Suprapubic skin (tissue), 4 donors: ENCODE measurements around the gene EXT2. TPM values are rescaled to one million over a fixed set of nuclear protein-coding genes. Genes with fewer than 3 reads are reported as not detected.

Source experiments
- DNase-seq, 2 donors: peaks; one replicate each; pipeline ENCODE4 v3.0.0-alpha.2; 2019; ENCODE audit warnings: low spot score in 2 of 2
- H3K27ac ChIP-seq: fragments of 200-600 bp; sonication (generic); one replicate; pipeline ENCODE4 v1.5.1; 2019
- H3K27me3 ChIP-seq: fragments of 200-600 bp; sonication (generic); one replicate; pipeline ENCODE4 v1.5.1; 2019
- H3K36me3 ChIP-seq: fragments of 200-600 bp; sonication (generic); one replicate; pipeline ENCODE4 v1.5.1; 2019
- H3K4me1 ChIP-seq: fragments of 200-600 bp; sonication (generic); one replicate; pipeline ENCODE4 v1.5.1; 2019
- H3K4me3 ChIP-seq: fragments of 200-600 bp; sonication (generic); one replicate; pipeline ENCODE4 v1.5.1; 2019; ENCODE audit warnings: mild to moderate bottlenecking
- H3K9me3 ChIP-seq: fragments of 200-600 bp; sonication (generic); one replicate; pipeline ENCODE4 v1.5.1; 2019
- EP300 ChIP-seq: sonication (generic); formaldehyde crosslinking; IDR thresholded peaks from one replicate; pipeline ENCODE4 v1.6.1; 2017; ENCODE audit warnings: antibody characterized with exemption
- POLR2A ChIP-seq, 2 donors: fragments of 450-650 bp; IDR thresholded peaks; one replicate each; pipeline ENCODE4 v1.6.1; 2017; ENCODE audit warnings: antibody characterized with exemption in 2 of 2, mild to moderate bottlenecking in 2 of 2, moderate library complexity in 2 of 2
- POLR2AphosphoS5 ChIP-seq, 3 donors: sonication (generic); formaldehyde crosslinking; IDR thresholded peaks; one replicate each; pipeline ENCODE4 v1.6.1; 2017; ENCODE audit warnings: antibody characterized with exemption in 3 of 3
- WGBS: methylation state at CpG from one replicate; pipeline ENCODE4 v1.1.5; 2018; 5-methylcytosine and 5-hydroxymethylcytosine counted together
- total RNA-seq, 4 donors: library from RNA; depleted of rRNA; stranded (reverse); fragments of >200 nt; gene quantifications; one replicate each; pipeline ENCODE4 v1.1.0, GENCODE V29; 2016
- TF ChIP-seq, protein P1 (sequence below), 2 donors: fragments of 200-600 bp in 1 of 2; fragments of 450-650 bp in 1 of 2; sonication (generic) in 1 of 2; IDR thresholded peaks; one replicate each; pipeline ENCODE4 v1.5.1; 2016 to 2019; ENCODE audit warnings: antibody characterized with exemption in 2 of 2, mild to moderate bottlenecking in 1 of 2, moderate library complexity in 1 of 2

The EXT2 gene
- total RNA-seq, 4 donors from 2014 or later = 66.3 to 82.0 (median 72.4) TPM

DNA sequence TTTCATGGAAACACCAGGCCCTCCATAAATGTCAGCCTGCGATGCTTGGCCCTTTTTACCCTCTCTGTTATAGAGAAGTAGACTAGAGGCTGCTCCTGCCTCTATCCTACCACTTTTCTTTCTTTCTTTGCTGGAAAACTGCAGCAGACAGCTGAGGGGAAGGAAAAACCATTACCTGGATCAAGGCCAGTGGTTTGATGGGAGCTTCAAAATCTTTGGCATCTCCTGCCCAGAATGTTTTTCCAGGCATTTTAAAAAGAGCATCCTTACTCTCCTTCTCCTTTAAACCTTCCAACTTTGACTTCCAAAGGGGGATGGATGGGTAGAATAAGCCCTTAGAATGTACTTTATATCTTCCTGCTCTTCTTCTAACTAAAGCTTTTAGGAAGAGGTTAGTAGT, 44.9 kb downstream of the EXT2 start:
- no peaks in the 10 kb centered on the region for H3K9me3 ChIP-seq
- no peak overlapping the region for H3K4me3 ChIP-seq
- no peak overlapping the region for H3K27ac ChIP-seq
- peaks cover 4% of the 10 kb centered on the region for H3K4me1 ChIP-seq
- no peaks in the 10 kb centered on the region for H3K27me3 ChIP-seq
- H3K36me3 ChIP-seq = peaks cover 23% of the 10 kb centered on the region
- 88% methylated on average over 1 of the region's 1 CpG for WGBS
- no peak for DNase-seq
- TF ChIP-seq POLR2AphosphoS5 (IDR thresholded peaks at IDR 0.05) (no peak), EP300 (no peak), POLR2A (IDR thresholded peaks at IDR 0.05) (no peak)
- TF ChIP-seq, protein P1, sequence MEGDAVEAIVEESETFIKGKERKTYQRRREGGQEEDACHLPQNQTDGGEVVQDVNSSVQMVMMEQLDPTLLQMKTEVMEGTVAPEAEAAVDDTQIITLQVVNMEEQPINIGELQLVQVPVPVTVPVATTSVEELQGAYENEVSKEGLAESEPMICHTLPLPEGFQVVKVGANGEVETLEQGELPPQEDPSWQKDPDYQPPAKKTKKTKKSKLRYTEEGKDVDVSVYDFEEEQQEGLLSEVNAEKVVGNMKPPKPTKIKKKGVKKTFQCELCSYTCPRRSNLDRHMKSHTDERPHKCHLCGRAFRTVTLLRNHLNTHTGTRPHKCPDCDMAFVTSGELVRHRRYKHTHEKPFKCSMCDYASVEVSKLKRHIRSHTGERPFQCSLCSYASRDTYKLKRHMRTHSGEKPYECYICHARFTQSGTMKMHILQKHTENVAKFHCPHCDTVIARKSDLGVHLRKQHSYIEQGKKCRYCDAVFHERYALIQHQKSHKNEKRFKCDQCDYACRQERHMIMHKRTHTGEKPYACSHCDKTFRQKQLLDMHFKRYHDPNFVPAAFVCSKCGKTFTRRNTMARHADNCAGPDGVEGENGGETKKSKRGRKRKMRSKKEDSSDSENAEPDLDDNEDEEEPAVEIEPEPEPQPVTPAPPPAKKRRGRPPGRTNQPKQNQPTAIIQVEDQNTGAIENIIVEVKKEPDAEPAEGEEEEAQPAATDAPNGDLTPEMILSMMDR (IDR thresholded peaks at IDR 0.05) = no peak

DNA sequence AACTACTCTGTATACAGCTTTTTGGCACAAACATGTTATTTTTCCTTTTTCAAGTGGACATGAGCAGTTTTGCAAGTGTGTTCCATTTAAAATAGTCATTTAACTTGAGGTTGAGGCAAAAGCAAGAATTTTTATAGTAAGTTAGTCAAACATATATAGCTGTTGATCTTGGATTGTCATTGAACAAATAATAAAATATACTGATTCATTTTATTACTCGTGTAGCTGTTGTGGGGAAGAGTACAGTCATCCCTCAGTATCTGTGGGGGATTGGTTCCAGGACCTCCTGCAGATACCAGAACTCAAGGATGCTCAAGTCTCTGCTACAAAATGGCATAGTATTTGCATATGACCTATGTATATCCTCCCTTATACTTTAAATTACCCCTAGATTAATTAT, 45.3 kb downstream of the EXT2 start:
- DNase-seq = no peak
- Histone ChIP-seq H3K27ac (no peak overlapping the region), H3K9me3 (no peaks in the 10 kb centered on the region), H3K36me3 (peaks cover 28% of the 10 kb centered on the region), H3K27me3 (no peaks in the 10 kb centered on the region), H3K4me1 (peaks cover 4% of the 10 kb centered on the region), H3K4me3 (no peak overlapping the region)
- TF ChIP-seq EP300 (no peak), POLR2AphosphoS5 (IDR thresholded peaks at IDR 0.05) (no peak), POLR2A (IDR thresholded peaks at IDR 0.05) (no peak)
- TF ChIP-seq, protein P1 (IDR thresholded peaks at IDR 0.05) = no peak
- 0% methylated on average over 1 of the region's 1 CpG for WGBS

DNA sequence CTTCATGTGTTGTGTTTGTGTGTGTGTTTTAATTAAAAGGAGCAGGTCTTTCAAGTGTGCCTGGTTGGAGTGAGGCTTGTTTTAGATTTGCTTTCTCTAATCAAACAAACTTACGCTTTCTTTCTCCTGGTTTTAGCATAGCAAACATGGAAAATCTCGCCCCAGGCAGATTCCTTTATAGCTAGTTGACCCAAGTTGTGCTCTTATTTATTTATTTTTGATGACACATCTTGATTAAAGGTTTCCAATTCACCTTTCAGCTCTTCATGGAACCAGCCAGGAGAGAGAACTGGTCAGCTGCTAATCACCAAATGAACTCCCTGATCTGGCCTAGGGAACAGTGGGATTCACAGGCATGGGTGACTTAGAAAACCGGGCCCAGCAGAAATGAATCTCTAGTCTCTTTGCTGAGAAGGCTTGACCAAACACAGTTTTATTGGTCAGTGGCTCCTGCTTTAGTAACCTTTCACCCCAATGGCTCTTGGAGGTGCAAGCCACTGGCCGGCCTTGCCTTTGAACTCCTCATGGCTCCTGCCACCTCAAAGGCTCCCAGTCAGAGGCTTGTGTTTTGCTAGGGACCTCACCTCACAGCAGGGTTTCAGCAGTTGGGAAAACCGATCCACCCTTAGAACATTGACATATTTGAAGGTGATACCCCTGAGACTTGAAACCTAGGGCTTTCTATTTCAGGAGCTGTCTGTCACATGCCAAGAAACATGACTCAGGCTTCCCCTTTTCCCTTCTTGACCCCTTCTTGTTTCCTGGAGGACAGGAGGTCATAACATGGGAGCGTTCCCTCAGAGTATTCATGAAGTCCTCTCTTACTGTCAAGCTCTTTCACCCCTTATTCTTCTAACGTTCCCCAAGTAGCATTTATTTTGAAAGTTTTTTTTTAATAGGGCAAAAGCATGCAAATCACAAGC, 48.8 kb downstream of the EXT2 start:
- Histone ChIP-seq H3K9me3 (no peaks in the 10 kb centered on the region), H3K27me3 (no peaks in the 10 kb centered on the region), H3K27ac (no peak overlapping the region), H3K4me1 (peaks cover 4% of the 10 kb centered on the region), H3K4me3 (no peak overlapping the region), H3K36me3 (peaks cover 30% of the 10 kb centered on the region)
- DNase-seq = no peak
- TF ChIP-seq POLR2A (IDR thresholded peaks at IDR 0.05) (no peak), POLR2AphosphoS5 (IDR thresholded peaks at IDR 0.05) (no peak), EP300 (no peak)
- TF ChIP-seq, protein P1 (IDR thresholded peaks at IDR 0.05) = no peak
- WGBS = 89% methylated on average over 7 of the region's 7 CpGs

DNA sequence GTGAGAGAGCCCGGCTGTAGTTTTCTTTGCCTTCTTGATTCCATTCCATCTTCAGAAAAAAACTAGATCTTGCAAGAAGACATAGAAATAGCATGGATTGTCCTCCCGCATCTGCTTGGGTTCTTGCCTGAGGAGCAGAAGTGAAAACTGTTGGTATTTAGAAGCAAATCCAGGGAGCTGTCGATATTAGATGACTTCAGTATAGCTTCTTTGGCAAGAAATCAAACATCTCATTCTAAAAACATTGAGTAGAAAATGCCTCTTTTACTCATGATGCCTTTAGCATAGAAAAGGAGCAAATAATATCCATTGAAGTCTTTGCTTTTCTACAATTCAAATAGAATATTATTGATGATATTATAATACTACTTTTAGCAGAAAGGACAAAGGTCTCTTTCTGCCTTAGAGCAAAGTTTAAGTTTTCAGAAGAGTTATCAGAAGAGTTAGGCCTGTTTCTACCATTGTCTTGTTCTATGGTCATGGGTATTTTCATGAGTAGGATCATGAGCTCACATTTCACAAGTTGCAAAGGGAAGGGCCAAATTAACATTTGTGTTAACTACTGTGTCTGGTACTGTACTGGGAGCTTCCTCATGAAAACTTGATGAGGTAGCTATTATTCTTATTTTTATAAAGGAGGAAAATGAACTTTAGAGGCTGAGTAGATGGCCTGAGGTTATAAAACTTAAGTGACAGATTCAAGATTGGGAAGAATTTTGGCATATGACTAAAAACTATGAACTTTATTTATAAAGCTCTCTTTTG, 49.7 kb downstream of the EXT2 start:
- no peak for TF ChIP-seq POLR2A (IDR thresholded peaks at IDR 0.05)
- no peak for TF ChIP-seq EP300
- TF ChIP-seq, protein P1 (IDR thresholded peaks at IDR 0.05) = no peak
- no peak for TF ChIP-seq POLR2AphosphoS5 (IDR thresholded peaks at IDR 0.05)
- no peak overlapping the region for H3K4me3 ChIP-seq
- 70% methylated on average over 3 of the region's 3 CpGs for WGBS

DNA sequence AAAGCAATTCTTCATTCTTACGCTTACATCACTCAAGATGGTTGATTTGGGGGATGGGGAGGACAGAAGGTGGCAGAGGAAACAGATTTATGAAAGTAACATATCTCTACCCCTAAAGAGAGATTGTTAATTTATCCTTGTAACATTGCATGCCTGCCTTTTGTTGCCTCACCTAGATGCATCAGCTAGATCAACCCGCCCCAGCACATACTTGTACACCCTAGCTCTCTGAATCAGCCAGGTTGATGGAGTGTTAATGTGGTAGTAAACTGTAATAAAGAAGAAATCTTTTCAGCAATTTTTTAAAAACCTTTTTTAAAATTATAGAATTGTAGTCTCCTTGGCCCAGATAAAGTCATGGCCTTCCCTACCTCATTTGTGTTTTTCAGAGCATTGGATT, 51.5 kb downstream of the EXT2 start:
- no peak overlapping the region for H3K27ac ChIP-seq
- H3K27me3 ChIP-seq = no peaks in the 10 kb centered on the region
- H3K4me1 ChIP-seq = peaks cover 4% of the 10 kb centered on the region
- H3K4me3 ChIP-seq = no peak overlapping the region
- TF ChIP-seq POLR2A (IDR thresholded peaks at IDR 0.05) = no peak
- TF ChIP-seq EP300 = no peak
- TF ChIP-seq, protein P1 (IDR thresholded peaks at IDR 0.05) = no peak
- no peak for TF ChIP-seq POLR2AphosphoS5 (IDR thresholded peaks at IDR 0.05)
- no peak for DNase-seq
- H3K36me3 ChIP-seq = peaks cover 38% of the 10 kb centered on the region
- no peaks in the 10 kb centered on the region for H3K9me3 ChIP-seq
- 97% methylated on average over 2 of the region's 2 CpGs for whole genome bisulfite sequencing

More for the DNA sequence above, 49.7 kb downstream of the EXT2 start:
- Histone ChIP-seq H3K36me3 (peaks cover 31% of the 10 kb centered on the region), H3K27ac (no peak overlapping the region), H3K4me1 (peaks cover 4% of the 10 kb centered on the region), H3K27me3 (no peaks in the 10 kb centered on the region), H3K9me3 (no peaks in the 10 kb centered on the region)
- DNase-seq = no peak
